ENCODE data around the gene NUP93.
A peak's percentile ranks its signal among the peaks of the same experiment; 100 is the strongest.

NUP93 gene

GRCh38 chr16:56771558-56772279 lies 41.8 kb downstream of the NUP93 start (continued):
- no peak for TF ChIP-seq ZNF26 (tag by site-specific recombination; IDR thresholded peaks at IDR 0.05)
- TF ChIP-seq ZNF169 (tag by site-specific recombination; IDR thresholded peaks at IDR 0.05), result no peak
- 0 out of 2 replicates have a peak, but pooled peaks have one; percentile 62 for TF ChIP-seq ZNF521 (tag by site-specific recombination; IDR thresholded peaks at IDR 0.05)
- no peak for TF ChIP-seq ZNF311 (tag by site-specific recombination; IDR thresholded peaks at IDR 0.05; ENCODE audit: borderline replicate concordance)
- TF ChIP-seq MYNN (tag by site-specific recombination; IDR thresholded peaks at IDR 0.05; ENCODE audit: borderline replicate concordance), result no peak
- no peak for TF ChIP-seq ZNF416 (tag by site-specific recombination; IDR thresholded peaks at IDR 0.05)
- no peak for TF ChIP-seq ZNF48 (tag by site-specific recombination; IDR thresholded peaks at IDR 0.05)
- peak; percentile 53; the same call in 1 of the 2 replicates for TF ChIP-seq PRDM6 (tag by site-specific recombination; IDR thresholded peaks at IDR 0.05)
- TF ChIP-seq ZNF280D (tag by site-specific recombination; IDR thresholded peaks at IDR 0.05), result no peak
- no peak for TF ChIP-seq ZNF549 (tag by site-specific recombination; IDR thresholded peaks at IDR 0.05)
- no peak for TF ChIP-seq ZNF175 (tag by site-specific recombination; IDR thresholded peaks at IDR 0.05)
- TF ChIP-seq ZNF837 (tag by site-specific recombination; IDR thresholded peaks at IDR 0.05), result no peak
- TF ChIP-seq ZNF433 (tag by site-specific recombination; IDR thresholded peaks at IDR 0.05; ENCODE audit: low read depth), result no peak
- no peak for TF ChIP-seq ZNF529 (tag by site-specific recombination; IDR thresholded peaks at IDR 0.05; ENCODE audit: insufficient replicate concordance)
- no peak for TF ChIP-seq KLF16 (tag by site-specific recombination; IDR thresholded peaks at IDR 0.05)
- TF ChIP-seq ZNF785 (tag by site-specific recombination; IDR thresholded peaks at IDR 0.05), result no peak
- no peak for TF ChIP-seq ZNF704 (tag by site-specific recombination; IDR thresholded peaks at IDR 0.05)
- peak; percentile 99 for TF ChIP-seq PRDM1 (tag by site-specific recombination; IDR thresholded peaks at IDR 0.05)
- TF ChIP-seq ZNF280C (tag by site-specific recombination; IDR thresholded peaks at IDR 0.05), result no peak
- no peak for TF ChIP-seq ZNF792 (tag by site-specific recombination; IDR thresholded peaks at IDR 0.05)
- TF ChIP-seq GFI1B (tag by site-specific recombination; IDR thresholded peaks at IDR 0.05), result no peak
- TF ChIP-seq TCF7L2 (IDR thresholded peaks at IDR 0.05; ENCODE audit: borderline replicate concordance, low read depth, low read length), result no peak
- no peak for TF ChIP-seq PATZ1 (tag by site-specific recombination; IDR thresholded peaks at IDR 0.05)
- no peak for TF ChIP-seq ZNF623 (tag by site-specific recombination; IDR thresholded peaks at IDR 0.05)
- no peak for TF ChIP-seq ZNF404 (tag by site-specific recombination; IDR thresholded peaks at IDR 0.05)
- TF ChIP-seq ZFP37 (tag by site-specific recombination; IDR thresholded peaks at IDR 0.05), result no peak

Data from HEK293 (cell line).